GM21390 (cell line): Measurements from ENCODE around the gene SPATC1L.
"Not testable (repeated sequence)": the region's sequence is repeated elsewhere in the genome, so short reads cannot be mapped to it uniquely, and the experiment has no call there.

ENCODE experiments used
- ATAC-seq: cut with Tn5 transposase; IDR thresholded peaks from one replicate; pipeline ENCODE4 v1.9.1; 2021; ENCODE audit not compliant: unreplicated experiment

The SPATC1L gene

GRCh38 chr21:46151989-46152926 lies 32.0 kb downstream of the SPATC1L start:
- ATAC-seq = no peak

- ATAC-seq = no peak
These were observed 32.8 kb downstream of the SPATC1L start for GRCh38 chr21:46151261-46151988.

GRCh38 chr21:46150491-46151121 lies 33.7 kb downstream of the SPATC1L start:
- no peak for ATAC-seq

- no peak for ATAC-seq
These were observed 34.2 kb downstream of the SPATC1L start for GRCh38 chr21:46150073-46150472.

GRCh38 chr21:46149205-46149901 lies 34.9 kb downstream of the SPATC1L start:
- ATAC-seq = no peak

- ATAC-seq = no peak
These were observed 36.2 kb downstream of the SPATC1L start for GRCh38 chr21:46148106-46148505.

GRCh38 chr21:46147429-46147828 lies 36.8 kb downstream of the SPATC1L start:
- not testable (repeated sequence) for ATAC-seq

DNA sequence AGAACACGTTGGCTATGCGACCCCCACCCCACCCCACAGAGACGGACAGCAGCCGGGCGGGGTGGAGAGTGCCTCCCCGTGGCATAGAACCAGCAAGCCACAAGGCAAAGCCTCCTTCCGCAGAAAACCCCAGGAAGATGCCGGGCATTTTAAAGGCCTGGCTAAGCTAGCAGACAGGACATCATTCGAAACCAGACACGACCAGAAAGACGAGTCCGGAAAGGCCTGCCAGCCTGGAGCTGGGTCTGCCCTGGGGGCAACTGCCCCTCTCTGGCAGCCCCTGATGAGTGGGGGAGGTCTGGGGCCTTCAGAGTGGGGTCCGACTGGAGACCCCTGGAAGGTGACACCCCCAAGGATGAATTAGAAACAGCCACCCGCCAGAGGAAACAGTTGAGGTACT lies 37.4 kb downstream of the SPATC1L start:
- ATAC-seq = no peak

DNA sequence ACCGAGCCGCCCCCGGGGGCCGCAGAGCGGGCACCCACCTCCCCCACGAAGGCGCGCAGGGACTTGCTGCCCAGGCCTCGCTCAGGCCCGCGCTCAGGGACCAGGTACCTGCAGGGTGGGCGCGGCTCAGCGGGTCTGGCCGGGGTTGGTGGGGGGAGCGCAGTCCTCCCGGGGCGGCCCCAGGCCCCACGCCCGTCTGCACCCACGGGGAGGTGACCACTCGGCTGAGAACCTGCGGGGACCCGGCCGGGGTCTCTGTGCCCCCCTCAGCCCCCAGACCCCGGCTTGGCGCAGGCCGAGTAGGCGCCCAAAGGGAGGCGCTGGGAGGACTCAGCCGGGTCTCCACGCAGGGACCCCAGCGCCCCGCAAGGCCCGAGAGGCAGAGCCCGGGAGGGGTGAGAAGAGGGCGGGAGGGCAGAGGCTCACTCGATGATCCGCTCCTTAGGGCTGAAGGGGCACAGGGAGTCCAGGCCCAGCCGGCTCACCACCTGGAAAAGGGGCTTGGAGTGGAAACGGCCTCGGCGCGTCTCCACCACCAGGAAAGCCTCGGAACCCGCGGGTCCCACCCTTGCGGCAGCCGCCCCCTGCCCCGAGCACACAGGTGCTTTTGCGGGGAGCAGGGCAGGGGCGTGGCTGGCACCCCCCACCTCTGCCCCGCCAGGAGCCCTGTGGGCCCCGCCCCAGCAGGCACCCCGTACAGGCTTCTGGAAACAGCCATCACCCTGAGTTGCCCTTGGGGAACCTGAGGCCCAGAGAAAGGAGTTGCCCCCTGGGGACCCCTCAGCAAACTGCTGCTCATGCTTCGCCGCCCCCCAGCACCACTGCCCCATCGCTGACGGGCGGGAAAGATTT lies 38.2 kb downstream of the SPATC1L start:
- ATAC-seq = no peak

DNA sequence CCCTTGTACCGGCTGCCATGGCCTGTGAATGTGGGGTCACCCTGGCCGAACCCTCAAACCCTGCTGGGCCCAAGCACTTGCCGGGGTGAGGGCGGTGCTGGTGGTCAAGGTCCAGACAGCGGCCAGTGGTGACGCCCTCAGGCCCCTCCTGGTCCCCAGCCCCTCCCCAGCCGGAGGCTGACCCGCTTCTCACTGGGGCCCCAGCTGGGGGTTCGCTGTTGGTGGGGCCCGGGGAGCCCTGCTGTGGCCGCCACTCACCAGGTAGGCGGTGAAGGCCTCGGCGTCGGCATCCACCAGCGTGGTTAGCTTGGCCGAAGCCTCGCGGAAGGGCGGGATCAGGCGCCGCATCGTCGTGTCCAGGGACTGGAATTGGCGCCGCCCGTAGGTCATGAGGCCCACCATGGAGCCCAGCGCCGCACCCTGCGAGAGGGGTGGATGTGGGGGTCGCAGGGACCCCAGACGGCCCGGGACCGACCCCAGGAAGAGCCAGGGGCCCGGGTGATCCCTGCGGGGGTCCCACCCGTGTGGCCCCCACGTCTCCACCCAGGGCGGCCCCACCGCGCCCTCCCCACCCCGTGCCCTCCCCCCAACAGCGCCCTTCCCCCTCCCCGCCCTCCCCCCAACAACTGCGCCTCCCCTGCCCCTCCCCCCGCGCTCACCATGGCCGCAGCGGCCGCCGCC lies 39.0 kb downstream of the SPATC1L start:
- no peak for ATAC-seq

GRCh38 chr21:46144464-46145070 lies 39.7 kb downstream of the SPATC1L start:
- ATAC-seq = no peak

DNA sequence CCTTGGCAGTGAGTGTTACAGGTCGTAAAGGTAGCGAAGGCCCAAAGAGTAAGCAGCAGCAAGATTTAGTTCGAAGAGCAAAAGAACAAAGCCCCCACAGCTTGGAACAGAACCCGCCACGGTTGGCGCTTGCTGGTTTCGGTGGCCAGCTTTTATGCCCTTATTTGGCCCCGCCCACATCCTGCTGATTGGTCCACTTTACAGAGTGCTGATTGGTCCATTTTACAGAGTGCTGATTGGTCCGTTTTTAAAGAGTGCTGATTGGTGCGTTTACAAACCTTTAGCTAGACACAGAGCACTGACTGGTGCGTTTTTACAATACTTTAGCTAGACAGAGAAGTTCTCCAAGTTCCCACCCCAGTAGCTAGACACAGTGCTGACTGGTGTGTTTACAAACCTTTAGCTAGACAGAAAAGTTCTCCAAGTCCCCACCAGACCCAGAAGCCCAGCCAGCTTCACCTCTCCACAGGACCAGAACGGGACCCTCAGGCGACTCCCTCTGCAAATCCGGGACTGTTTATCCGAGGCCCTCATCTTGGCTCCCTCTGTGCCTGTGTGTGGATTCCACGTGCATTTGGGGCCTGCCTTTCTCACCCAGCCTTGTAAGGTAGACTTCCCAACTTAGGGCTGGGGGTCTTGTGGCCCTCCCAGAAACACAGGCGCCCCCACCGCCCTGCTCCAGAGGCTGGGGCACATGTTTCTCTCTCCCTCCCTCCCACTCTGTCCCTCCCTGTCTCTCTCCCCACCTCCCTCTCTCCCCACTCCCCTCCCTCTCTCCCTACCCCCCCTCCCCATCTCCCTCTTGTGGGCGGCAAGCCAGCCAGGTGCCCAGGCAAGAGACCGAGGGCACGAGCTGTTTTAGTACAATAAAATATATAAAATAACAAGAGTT lies 41.4 kb downstream of the SPATC1L start:
- no peak for ATAC-seq

DNA sequence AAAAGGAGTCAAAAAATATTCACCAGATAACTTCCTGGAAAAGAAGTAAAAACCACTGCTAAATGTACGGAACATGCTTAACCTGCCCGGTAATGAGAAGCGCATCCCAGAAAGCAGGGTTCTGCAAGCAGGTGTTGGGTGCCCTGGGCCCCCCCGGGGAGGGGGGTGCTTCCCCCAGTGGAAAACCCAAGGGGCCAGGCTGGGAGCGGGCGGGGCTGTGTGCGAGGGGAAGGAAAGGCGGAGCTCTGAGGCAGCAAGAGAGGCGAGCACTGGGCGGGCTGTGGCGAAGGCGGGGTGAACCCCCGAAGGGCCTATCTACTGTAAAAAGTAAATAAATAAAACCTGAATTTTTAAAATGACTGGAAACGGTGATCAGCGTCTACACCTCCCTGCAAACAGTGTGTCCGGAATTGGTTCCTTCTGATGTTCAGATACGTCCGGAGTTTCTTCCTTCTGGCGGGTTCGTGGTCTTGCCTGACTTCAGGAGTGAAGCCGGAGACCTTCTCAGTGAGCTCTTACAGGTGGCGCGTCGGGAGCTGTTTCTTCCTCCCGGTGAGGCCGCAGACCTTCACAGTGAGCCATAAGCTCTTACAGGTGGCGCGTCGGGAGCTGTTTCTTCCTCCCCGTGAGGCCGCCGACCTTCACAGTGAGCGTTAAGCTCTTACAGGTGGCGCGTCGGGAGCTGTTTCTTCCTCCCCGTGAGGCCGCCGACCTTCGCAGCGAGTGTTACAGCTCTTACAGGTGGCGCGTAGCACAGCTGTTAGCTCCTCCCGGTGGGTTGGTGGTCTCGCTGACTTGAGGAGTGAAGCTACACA lies 42.3 kb downstream of the SPATC1L start:
- ATAC-seq = no peak

GRCh38 chr21:46140352-46141003 lies 43.8 kb downstream of the SPATC1L start:
- not testable (repeated sequence) for ATAC-seq

DNA sequence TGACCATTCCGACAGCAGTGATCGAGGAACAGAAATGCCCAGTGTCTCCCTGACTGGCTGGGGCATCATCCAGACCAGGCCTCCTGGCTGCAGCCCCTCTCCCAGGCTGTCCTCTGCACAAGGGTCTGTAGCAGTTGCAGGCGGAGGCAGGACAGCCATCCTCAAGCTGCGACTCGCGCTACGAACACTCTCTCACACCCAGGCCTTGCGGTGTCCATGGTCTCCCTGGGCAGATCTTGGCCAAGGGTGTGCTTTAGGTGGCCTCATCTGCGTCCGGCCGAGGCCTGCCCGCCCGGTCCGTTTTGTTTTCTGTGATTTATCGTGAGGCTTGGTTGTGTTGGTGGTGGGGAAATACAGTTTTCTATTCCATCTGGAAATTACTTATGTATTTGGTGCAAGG lies 44.6 kb downstream of the SPATC1L start:
- no peak for ATAC-seq

DNA sequence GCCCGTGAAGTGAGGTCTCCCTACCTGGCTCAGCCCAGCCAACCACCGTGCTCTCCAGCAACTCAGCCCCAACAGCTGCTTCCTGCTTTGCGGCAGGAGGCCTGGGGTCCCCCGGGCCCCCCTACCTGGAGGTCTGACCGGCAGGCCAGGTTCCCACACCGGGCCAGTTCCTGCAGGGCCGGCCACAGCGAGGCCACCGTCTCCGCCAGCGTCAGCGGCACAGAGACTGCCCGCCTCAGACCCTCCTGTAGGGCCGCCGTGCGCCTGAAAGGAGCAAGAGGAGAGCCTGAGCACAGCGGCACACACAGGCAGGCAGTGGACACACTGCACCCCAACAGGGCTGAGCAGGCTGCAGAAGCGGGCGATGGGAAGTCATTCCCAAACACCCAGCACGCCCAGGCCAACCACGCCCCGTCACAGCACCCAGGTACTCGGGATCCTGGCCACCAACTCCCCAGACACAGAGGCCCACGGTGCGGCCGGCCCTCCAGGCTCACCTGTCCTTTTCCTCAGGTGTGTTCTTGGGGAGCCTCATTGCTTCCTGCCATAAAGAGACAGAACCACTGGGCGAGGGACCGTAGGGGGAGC lies 45.8 kb downstream of the SPATC1L start:
- ATAC-seq = no peak
